ENCODE results near the gene OR6B1. TPM values are rescaled to one million over a fixed set of nuclear protein-coding genes. Genes with fewer than 3 reads are reported as not detected.

Gene OR6B1
- total and polyA plus RNA-seq, 2 donors (not counting 3 experiments of a cell fraction or from before 2014, with no cell fraction given): not detected

DNA sequence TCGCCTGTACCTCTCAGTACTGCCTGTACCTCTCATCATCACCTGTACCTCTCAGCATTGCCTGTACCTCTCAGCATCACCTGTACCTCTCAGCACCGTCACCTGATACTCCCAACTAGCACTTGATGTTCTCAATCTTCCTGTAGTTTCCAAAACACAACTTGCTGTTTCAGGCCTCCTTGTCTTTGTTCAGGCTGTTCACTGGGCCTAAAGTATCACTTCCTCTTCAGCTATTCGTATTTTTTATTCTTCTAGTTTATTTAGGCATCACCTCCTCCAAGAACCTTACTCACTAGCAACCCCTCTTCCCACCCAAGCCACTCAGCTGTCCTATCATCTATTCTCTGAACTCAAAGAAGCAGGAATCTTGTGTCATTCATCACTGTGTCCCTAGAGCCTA lies 24.1 kb downstream of the OR6B1 start:
- Histone ChIP-seq H4K20me1 (replicated peaks; ENCODE audit: control insufficient read depth, extremely low read depth, insufficient read depth, low read length) (no peaks in the 10 kb centered on the region), H3K27me3 (ENCODE audit: control insufficient read depth in 2 of 2, insufficient read depth in 2 of 2, low read length in 2 of 2) (no peaks in the 10 kb centered on the region), H3K4me3 (replicated peaks in 1 of 3; ENCODE audit: insufficient read depth in 1 of 3, low read depth in 1 of 3, low read length in 3 of 3) (no peak overlapping the region), H3K9ac (replicated peaks; ENCODE audit: extremely low read depth, insufficient read depth, low read length) (no peak overlapping the region), H3K9me1 (replicated peaks; ENCODE audit: control insufficient read depth, extremely low read depth, insufficient read depth, low read length) (no peaks in the 10 kb centered on the region), H3K9me3 (replicated peaks; ENCODE audit: control insufficient read depth, insufficient read depth, low read length) (no peaks in the 10 kb centered on the region), H3K79me2 (ENCODE audit: control insufficient read depth, insufficient read depth, low read length) (no peaks in the 10 kb centered on the region), H2AFZ (ENCODE audit: low read depth, low read length) (no peak overlapping the region), H3K4me1 (ENCODE audit: control insufficient read depth, extremely low read depth, insufficient read depth, low read length) (no peaks in the 10 kb centered on the region), H3K4me2 (ENCODE audit: insufficient read depth, low read length) (no peak overlapping the region), H3K36me3 (ENCODE audit: control insufficient read depth in 2 of 2, extremely low read depth in 1 of 2, insufficient read depth in 2 of 2, low read length in 2 of 2) (no peaks in the 10 kb centered on the region), H3K27ac (ENCODE audit: insufficient read depth, low read depth, low read length) (no peak overlapping the region)
- no TSS peak for BruUV-seq (replicated peaks)
- CTCF ChIA-PET: interaction anchor here (1.3 kb wide), 2 partner anchors 123 to 287 kb away, joined by 3 to 6 read pairs; partner anchors contain the start of gene TCAF1
- intact Hi-C loops (cut with micrococcal nuclease): no loop called here
- POLR2A ChIA-PET: no interaction called here
- FAIRE-seq (no peak), DNase-seq (ENCODE audit: low read depth, low spot score) (no peak)
- TF ChIP-seq EZH2 (IDR thresholded peaks at IDR 0.05; ENCODE audit: borderline replicate concordance, low read depth, low read length, severe bottlenecking): no peak
- TF ChIP-seq, protein P1, sequence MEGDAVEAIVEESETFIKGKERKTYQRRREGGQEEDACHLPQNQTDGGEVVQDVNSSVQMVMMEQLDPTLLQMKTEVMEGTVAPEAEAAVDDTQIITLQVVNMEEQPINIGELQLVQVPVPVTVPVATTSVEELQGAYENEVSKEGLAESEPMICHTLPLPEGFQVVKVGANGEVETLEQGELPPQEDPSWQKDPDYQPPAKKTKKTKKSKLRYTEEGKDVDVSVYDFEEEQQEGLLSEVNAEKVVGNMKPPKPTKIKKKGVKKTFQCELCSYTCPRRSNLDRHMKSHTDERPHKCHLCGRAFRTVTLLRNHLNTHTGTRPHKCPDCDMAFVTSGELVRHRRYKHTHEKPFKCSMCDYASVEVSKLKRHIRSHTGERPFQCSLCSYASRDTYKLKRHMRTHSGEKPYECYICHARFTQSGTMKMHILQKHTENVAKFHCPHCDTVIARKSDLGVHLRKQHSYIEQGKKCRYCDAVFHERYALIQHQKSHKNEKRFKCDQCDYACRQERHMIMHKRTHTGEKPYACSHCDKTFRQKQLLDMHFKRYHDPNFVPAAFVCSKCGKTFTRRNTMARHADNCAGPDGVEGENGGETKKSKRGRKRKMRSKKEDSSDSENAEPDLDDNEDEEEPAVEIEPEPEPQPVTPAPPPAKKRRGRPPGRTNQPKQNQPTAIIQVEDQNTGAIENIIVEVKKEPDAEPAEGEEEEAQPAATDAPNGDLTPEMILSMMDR (IDR thresholded peaks at IDR 0.05; ENCODE audit: extremely low read depth in 1 of 2, insufficient read depth in 1 of 2, low read depth in 1 of 2, low read length in 2 of 2): no peak
- TF ChIP-seq FOS (IDR thresholded peaks at IDR 0.05; ENCODE audit: borderline replicate concordance, insufficient read depth, low read length): no peak
- TF ChIP-seq MYC (IDR thresholded peaks at IDR 0.05; ENCODE audit: low read depth, low read length): no peak
- TF ChIP-seq POLR2AphosphoS5 (IDR thresholded peaks at IDR 0.05; ENCODE audit: insufficient read depth, low read depth, low read length): no peak
- TF ChIP-seq POLR2A (IDR thresholded peaks at IDR 0.05; ENCODE audit: low read depth, low read length): no peak
- no peak for TF ChIP-seq GATA2 (IDR thresholded peaks at IDR 0.05; ENCODE audit: insufficient read depth, insufficient read length, low read depth, low read length)
- TF ChIP-seq, protein P2, sequence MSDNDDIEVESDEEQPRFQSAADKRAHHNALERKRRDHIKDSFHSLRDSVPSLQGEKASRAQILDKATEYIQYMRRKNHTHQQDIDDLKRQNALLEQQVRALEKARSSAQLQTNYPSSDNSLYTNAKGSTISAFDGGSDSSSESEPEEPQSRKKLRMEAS (IDR thresholded peaks at IDR 0.05; ENCODE audit: insufficient read depth, insufficient read length): no peak
- TF ChIP-seq JUN (IDR thresholded peaks at IDR 0.05; ENCODE audit: borderline replicate concordance, insufficient read depth, insufficient read length, low read depth): no peak
- dilution Hi-C loops (cut with MboI; ENCODE audit: extremely low pct_ligation_motif_present, low sequenced_read_pairs): no loop called here
